Inflammatory macrophage (primary cell): ENCODE measurements around the gene AFG3L2.

Experiments used
- DNase-seq, 2 donors: peaks; one replicate each; pipeline ENCODE4 v3.0.0-alpha.2; 2020 to 2022

Gene AFG3L2

DNA sequence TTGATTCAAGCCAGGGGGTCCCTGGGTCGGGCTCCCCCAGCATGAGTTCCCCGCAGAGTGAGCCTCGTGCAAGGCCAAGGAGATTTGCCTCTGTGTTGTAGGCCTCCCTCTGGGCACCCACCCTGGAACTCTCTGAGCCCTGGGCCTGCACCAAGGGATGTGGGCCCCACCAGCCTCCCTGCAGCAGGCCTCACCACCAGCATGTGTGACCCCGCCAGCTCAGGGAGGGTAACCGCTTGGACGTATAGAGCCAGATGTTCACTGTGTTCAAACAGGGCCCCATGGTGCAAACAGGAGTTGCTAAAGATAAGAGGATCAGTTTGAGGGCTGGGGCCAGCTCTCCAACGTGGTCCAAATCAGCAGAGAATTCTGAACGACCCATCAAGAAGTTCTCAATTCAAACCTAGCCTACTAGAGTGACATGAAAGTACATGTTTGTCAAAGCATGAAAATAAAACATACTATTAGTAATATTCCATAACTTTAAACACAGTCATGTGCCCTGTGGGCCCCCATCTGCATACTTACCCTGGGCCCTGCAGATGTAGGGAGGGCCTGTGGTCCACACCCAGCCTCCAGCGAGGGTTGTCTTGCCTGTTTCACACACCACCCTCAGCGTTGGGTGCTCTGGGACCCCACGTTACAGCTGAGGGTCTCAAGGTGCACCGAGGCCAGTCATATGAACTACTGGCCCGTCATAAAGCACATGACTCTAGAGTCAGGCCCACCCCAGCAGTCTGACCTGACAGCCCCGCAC, 74.5 kb downstream of the AFG3L2 start:
- DNase-seq = no peak

DNA sequence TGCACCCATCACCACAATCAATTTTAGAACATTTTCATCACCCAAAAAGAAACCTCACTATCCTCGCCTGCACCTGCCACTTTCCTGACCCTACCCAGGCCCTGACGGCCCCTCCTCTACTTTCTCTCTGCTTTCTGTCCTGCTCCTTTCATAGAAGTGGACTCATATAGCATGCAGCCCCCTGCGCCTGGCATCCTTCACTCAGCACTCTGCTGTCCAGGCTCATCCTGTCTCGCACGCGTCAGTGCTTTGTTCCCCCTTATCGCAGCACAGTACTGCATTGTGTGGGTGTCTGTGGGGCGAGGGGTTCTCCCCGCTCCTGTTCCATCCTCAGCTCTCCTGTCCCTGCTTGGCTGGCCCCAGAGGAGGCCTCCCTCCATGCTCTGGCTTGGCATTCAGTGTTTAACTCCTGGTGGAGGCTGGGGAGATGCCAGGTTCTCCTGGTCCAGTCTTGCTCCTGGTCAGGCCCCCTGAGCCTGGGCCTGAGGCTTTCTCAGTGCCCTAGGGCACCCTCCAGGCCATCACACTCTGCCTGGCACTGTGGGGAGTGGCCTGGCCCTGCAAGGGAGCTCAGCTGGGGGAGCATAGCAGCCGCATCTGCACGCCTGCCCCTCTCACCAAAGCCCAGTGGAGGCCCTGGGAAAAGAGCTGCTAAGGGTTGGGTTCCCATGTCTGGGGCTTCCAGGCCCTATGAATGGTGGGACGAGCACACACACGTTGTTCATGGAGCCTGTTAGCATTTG, 75.6 kb downstream of the AFG3L2 start:
- no peak for DNase-seq

DNA sequence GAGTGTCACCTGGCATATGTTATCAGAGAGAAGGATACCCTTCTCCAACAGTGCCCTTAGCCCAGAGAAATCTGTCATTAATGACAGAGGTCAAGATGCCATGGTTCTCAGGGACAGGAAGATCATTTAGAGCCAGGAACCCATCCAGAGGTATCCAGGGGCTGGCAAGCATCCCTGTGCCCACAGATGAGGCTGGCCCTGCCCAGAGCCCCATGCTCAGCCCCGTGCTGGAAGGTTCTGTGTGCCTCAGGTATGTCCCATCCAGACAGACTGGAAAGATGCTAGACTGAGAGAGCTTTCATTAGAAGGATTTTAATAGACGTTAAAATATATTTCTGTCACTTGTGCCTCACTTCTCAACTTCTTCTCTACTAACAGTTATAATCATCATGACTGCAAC, 77.2 kb downstream of the AFG3L2 start:
- no peak for DNase-seq

DNA sequence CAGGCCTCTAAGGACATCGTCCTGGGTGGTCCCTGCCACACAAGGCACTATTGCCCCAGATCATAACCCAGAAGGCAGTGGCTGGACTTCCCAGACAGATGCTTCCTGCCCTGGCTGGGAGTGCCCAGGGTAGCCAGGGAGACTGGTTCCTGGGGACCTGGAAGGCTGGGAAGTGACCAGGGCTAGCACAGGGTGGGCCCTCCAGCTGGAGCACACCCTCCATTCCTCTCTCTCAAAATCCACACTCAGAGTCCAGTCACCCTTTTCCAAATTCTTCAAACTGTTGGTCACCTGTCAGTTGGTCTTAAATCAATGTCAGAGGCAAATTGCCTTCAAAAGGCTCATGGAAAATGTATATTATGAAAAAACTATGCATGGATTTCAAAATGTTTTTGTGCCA, 80.6 kb downstream of the AFG3L2 start:
- DNase-seq = no peak

DNA sequence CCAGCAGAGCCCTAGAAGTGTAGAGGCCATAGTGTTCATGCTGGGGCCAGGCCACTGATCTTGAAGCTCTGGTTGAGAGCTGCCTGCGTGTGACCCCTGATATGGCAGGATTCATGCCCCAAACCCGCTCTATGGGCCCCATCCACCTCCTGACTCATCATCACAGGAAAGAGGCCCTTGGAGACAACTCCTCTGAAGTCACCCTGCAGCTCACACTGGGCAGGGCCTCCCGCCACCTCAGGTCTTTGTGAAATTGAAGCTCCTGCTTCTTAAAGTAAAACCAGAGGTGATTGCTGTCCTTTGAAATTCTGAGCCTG, 81.0 kb downstream of the AFG3L2 start:
- DNase-seq = no peak

DNA sequence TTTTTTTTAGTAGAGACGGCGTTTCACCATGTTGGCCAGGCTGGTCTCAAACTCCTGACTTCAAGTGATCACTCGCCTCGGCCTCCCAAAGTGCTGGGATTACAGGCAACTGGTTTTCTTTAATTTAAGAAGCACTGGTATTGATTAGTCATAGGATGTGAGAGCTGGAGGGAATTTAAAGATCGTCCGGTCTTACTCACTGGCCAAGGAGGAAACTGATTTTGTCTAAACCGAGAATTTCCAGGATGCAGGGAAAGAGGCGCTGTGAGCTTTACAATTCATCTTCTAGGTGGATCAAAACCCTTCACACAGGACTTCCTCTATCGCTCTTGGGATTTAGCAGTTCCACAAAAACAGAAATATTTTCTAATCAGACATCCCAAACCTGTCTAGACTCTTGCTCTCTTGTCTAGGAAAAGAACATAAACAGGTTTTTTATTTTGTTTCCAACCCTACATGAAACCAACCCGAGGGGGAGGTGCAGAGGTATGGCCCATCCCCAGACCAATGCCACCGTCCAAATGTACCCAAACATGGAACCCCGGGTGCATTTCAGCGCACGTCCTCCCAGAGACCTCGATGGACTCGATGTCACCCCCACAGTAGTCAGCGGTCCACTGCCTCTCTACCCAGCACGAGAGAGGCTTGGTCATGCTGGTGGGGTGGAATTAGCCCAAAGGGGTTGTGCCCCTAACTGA, 81.5 kb downstream of the AFG3L2 start:
- DNase-seq = no peak

DNA sequence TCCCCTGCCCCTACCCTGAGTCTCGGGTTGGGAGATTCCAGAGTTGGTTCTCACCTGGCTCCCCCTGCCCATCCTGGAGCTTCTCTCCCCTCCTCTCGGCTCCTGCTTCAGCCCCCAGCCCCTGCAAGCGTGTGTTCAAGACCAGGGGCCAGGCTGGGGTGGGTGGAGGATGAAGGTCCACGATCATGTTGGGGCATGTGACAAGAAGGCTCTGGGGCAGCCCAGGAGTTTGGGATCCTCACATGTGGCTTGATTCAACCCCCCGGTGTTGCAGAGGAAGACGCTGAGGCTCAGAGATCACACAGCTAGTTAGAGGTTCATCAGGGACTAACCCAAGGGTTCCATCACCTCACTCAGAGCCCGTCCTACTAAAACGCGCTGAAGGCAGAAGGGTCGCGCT, 83.2 kb downstream of the AFG3L2 start:
- DNase-seq = no peak

DNA sequence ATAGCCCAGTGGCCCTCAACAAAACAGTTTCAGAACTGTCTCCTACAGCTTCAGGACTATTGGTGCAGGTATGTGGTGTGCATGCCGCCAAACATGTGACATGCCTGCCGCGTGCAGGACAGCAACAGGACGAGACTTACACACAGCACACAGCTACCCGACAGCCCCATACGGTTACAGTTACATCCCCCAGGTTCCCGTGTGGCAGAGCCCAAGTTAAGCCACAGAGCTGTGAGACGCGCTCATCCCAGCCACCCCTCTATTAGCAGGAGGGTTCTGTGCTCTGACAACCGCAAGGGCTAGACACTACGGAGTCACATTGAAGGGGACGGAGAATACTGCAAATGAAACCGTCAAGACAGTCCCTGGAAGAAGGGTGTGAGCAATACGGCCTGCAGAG, 85.3 kb downstream of the AFG3L2 start:
- no peak for DNase-seq

DNA sequence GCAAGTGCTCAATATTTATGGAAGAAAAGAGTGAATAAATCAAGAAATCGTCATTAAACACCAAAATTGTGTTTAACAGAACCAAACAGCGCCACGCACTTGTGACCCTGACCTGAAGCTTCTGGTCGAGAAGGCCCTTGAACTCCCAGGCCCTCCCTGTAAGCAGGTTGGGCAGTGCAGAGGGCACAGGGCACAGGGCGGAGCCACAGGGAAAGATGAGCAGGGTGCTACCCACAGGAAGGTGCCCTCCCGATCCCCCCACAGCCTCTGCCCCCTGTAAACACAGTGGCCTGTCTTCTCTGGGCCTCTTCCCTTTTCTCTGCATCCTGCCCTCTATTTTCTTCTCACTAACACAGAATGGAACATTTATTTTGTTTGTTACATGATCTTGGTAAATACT, 85.9 kb downstream of the AFG3L2 start:
- no peak for DNase-seq

DNA sequence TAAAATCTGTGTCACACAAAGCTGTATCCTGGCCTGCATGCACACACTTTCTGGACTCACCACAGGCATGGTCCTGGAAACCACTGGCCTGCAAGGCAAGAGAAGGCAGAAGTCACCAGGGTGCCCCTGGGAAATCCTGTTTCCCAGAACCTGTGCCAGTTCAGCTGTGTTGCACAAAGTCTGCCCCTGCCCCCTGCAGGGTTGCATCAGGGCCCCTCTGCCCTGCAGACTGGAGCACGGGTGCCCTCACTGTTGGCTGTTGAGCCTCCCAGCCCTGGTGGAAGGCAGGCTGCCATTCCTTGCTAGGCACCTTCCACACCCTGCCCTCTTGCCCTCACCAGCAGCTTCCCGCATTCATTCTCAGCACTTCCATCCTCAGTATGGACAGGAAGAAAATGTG, 86.9 kb downstream of the AFG3L2 start:
- DNase-seq = no peak

DNA sequence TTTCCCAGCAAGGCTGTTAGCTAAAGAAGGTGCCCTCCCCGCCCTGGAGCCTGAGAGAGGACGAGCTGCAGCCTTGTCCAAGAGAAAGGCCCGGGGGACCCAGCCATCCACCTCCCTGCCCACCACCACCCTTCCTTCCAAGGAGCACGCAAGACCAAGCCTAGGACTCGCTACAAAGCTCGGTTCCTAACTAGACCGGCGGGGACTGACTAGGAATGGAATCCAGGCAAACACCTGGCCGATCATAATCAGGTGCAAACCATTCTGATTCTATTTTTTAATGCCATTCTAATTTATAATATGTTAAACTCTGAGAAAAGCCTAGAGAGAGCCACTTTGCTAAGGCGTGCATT, 88.6 kb downstream of the AFG3L2 start:
- DNase-seq = no peak

DNA sequence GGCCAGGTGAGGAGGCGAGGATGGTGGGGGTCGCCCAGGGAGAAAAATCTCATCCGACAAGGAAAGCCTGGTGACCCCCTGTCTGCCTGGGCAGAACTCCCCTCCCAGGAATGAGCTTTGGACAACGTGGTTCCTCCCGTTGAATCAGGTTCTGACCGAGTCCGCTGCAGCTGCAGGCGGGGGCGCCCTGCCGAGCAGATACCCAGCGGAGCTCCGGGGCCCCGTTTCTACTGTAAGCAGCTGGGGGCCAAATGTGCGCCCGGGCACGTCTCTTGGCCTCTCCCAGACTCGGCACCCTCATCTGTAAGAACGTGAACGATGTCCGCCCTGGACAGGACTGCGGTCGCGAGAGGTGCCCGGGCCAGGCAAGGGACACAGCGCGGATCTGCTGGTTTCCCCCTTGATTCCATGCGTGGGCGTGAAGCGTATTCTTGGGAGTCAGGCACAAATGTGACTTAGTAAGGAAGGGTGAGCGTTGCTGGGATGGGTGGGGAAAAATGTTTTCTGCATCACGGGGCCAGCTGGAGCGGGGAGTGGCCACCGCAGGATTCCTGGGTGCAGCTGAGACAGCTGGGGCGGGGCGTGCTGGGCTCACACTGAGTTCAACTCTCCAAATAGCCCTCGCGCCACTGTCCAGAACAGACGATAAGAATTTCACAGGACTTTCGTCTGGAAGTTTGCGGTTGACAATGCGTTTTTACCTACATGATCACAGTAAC, 89.2 kb downstream of the AFG3L2 start:
- peak; percentile 7 to 42 for DNase-seq

DNA sequence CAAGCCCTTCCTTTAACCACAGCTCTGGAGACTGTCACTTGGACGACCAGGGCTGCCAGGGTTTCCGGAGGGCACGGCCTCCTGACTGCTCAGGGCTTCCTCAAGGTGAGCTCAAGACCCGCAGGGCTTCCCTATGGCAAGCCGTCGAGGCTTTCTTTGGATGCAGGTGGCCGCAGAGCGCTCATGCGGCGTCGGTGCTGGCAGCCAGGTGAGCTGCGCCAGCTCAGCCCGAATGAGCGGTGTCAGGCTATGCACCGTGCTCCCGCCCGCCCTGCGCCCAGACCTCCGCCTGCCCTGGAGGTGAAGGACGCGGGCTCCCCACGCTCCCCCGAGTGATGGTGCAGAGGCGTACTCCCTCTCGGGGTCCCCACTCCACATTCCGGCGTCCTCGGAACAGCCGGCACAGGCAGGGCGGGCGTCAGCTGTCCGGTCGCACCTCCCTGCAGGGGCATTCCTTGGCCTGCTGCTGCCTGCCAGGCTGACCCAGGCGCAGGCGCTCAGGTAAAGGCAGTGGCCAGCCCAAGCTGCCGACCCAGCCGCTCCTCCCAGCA, 89.8 kb downstream of the AFG3L2 start:
- DNase-seq = no peak

DNA sequence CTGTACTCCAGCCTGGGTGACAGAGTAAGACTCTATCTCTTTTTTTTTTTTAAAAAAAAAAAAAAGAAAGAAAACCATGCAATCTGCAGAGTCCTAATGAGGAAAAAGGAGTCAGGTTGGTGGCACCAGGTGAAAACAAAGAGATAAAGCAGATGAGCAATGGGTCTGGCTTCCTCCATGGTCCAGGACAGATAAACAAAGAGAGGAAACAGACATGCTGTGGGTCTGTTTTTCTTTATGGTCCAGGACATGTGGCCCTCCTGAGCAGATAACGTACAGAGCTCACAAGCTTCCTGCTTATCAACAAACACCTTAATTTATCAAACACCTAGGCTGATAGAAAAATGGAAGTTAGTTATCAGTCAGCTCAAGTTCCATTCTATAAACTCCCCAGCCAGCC, 93.4 kb downstream of the AFG3L2 start:
- DNase-seq = no peak

DNA sequence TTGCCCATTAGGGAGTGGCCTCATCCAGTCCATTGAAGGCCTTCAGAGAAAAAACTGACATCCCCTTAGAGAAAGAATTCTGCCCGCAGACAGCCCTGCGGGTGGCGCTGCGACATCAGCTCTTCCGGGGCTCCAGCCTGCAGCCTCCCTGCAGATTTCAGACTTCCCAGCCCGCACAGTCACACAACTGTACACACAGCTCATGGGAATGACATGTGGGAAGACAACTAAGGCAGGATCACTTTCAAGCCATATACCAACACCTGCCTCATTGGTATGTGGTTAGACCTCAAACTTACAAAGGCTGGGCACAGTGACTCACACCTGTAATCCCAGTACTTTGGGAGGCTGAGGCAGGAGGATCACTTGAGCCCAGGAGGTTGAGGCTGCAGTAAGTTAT, 93.8 kb downstream of the AFG3L2 start:
- DNase-seq = no peak

DNA sequence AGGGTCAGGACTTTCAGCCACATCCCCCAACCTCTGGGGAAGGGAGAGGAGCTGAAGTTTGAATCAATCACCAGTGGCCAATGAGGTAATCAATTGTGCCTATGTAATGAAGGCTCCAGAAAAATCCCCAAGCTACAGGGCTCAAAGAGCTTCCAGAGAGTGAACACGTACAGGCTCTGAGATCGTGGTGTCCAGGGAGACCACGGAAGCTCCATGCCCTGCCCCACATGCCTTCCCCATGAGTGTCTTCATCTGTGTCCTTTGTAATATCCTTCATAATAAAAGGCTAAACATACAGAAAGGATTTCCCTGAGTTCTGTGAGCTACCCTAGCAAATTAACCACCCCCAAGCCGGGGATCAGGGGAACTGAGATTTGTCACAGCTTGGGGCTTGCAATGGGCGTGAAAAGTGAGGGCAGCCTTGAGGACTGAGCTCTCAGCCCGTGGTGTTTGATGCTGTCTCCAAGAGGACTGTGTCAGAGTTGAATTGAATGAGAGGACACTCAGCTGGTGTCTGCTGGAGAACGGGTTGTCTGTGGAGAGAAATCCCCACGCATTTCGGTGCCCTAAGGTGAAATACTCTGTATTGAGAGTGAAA, 94.5 kb downstream of the AFG3L2 start:
- no peak for DNase-seq

DNA sequence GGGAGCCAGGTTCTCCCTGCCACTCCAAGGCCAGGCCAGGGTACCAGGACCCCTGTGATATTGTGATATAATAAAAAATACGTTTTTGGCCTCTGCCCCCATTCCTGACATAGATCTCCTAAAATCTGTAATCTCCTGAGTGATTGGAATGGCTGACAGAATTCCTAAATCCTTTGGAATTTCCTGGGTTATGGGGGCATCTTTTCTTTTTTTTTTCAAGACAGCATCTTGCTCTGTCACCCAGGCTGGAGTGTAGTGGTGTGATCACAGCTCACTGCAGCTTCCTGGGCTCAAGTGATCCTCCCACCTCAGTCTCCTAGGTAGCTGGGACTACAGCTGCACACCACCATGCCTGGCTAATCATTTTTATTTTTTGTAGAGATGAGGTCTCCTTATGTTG, 95.2 kb downstream of the AFG3L2 start:
- no peak for DNase-seq

DNA sequence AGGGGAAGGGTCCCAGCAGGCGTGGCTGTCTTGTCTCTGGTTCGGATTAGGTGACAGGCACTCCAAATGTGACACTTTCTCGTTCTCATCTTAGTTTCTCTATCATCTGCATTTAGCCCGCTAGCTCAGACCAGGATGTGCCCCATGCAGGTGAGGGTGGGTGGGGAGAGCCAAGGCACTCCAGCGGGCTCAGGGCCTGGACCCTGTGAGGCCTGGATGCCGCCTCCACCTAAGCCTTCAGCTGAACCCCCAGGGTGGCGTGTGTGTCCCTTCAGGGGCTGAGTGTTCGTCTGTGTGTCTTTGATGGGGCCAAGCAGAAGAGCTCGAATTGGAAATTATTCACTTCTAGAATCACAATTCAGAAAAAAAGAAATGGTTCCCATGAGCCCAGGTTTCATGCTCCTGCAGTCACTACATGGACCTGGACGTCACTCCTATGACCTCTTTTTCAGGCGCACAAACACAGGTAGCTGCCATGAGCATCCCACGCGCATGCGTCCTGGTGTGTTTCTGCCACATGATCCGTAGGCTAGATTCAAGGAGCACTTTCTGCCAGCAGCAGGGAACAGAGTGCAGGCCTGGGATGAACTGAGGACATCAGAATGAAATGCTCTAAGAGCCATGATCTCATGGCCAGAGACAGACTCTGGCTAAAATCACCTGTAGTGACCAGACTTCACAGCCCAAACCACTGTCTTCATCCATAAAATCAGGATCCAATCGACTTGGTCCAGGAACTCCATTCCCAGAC, 97.1 kb downstream of the AFG3L2 start:
- DNase-seq = no peak
